Astrocyte of the cerebellum (primary cell): ENCODE data around the gene MED13L.

Source experiments
- DNase-seq: peaks from one replicate; pipeline ENCODE4 v3.0.0-alpha.2; 2011; ENCODE audit warnings: low read depth
- H3K4me3 ChIP-seq: 2 replicates; pipeline ENCODE4 v1.5.1; 2011; ENCODE audit warnings: mild to moderate bottlenecking, low read depth, low read length, moderate library complexity
- CTCF ChIP-seq: IDR thresholded peaks from 2 replicates; pipeline ENCODE4 v1.5.1; 2012; ENCODE audit warnings: low read length, low read depth, moderate library complexity, mild to moderate bottlenecking; ENCODE audit errors: missing control alignments
- in situ Hi-C: cut with HindIII; loops from 2 replicates; pipeline ENCODE4 v1.10.0; 2017; ENCODE audit warnings: low sequenced_read_pairs

Gene MED13L

GRCh38 chr12:116319898-116320621 lies 42.6 kb upstream of the MED13L start:
- TF ChIP-seq CTCF, result no peak
- in situ Hi-C loops, result no loop called here
- H3K4me3 ChIP-seq, result no peak overlapping the region
- DNase-seq, result peak; percentile 92

- TF ChIP-seq CTCF, result no peak
- no peak overlapping the region for H3K4me3 ChIP-seq
- peak; percentile 72 for DNase-seq
- in situ Hi-C loops, result no loop called here
Measured at GRCh38 chr12:116319233-116319897, 41.9 kb upstream of the MED13L start.

GRCh38 chr12:116318576-116319232 lies 41.2 kb upstream of the MED13L start:
- DNase-seq, result no peak
- H3K4me3 ChIP-seq, result no peak overlapping the region
- in situ Hi-C loops, result no loop called here
- no peak for TF ChIP-seq CTCF

- no peak for TF ChIP-seq CTCF
- in situ Hi-C loops, result no loop called here
- no peak overlapping the region for H3K4me3 ChIP-seq
- no peak for DNase-seq
Measured at GRCh38 chr12:116317986-116318575, 40.6 kb upstream of the MED13L start.

GRCh38 chr12:116317139-116317538 lies 39.6 kb upstream of the MED13L start:
- DNase-seq, result no peak
- TF ChIP-seq CTCF, result no peak
- no peak overlapping the region for H3K4me3 ChIP-seq
- in situ Hi-C loops, result no loop called here

GRCh38 chr12:116314477-116314876 lies 37.0 kb upstream of the MED13L start:
- no peak overlapping the region for H3K4me3 ChIP-seq
- DNase-seq, result no peak
- in situ Hi-C loops, result no loop called here
- no peak for TF ChIP-seq CTCF
